Activated CD4-positive, alpha-beta T cell treated with anti-CD3 and anti-CD28 coated beads, Interleukin-2, Interleukin-6, amounts not matched to agents 100 ng/mL and 50 ng/mL, durations not matched to agents 16 hours and 8 hours (primary cell): Measurements from ENCODE around the gene DYSF.

Experiments
- DNase-seq: peaks from one replicate; pipeline ENCODE4 v3.0.0-alpha.2; 2020

DYSF gene

GRCh38 chr2:71555798-71556454, 102.6 kb downstream of the DYSF start:
- DNase-seq: no peak

- no peak for DNase-seq
Observed at GRCh38 chr2:71556692-71557250, 103.4 kb downstream of the DYSF start.

- DNase-seq: no peak
Observed at GRCh38 chr2:71557321-71557720, 104.0 kb downstream of the DYSF start.

GRCh38 chr2:71558300-71559051, 105.1 kb downstream of the DYSF start:
- DNase-seq: no peak

GRCh38 chr2:71559080-71559827, 105.9 kb downstream of the DYSF start:
- no peak for DNase-seq

GRCh38 chr2:71559828-71560637, 106.7 kb downstream of the DYSF start:
- DNase-seq: no peak

- no peak for DNase-seq
Observed at GRCh38 chr2:71560638-71561011, 107.3 kb downstream of the DYSF start.

GRCh38 chr2:71561441-71562267, 108.3 kb downstream of the DYSF start:
- DNase-seq: no peak

GRCh38 chr2:71562518-71562917, 109.2 kb downstream of the DYSF start:
- no peak for DNase-seq

GRCh38 chr2:71563872-71564271, 110.5 kb downstream of the DYSF start:
- DNase-seq: no peak

- DNase-seq: no peak
Observed at GRCh38 chr2:71564361-71564760, 111.0 kb downstream of the DYSF start.

GRCh38 chr2:71564790-71565189, 111.4 kb downstream of the DYSF start:
- no peak for DNase-seq

GRCh38 chr2:71566372-71566771, 113.0 kb downstream of the DYSF start:
- no peak for DNase-seq

- DNase-seq: no peak
Observed at GRCh38 chr2:71567625-71568024, 114.3 kb downstream of the DYSF start.

GRCh38 chr2:71568103-71568502, 114.7 kb downstream of the DYSF start:
- no peak for DNase-seq

- no peak for DNase-seq
Observed at GRCh38 chr2:71570511-71570910, 117.2 kb downstream of the DYSF start.

GRCh38 chr2:71570951-71571460, 117.6 kb downstream of the DYSF start:
- DNase-seq: no peak

GRCh38 chr2:71571945-71572344, 118.6 kb downstream of the DYSF start:
- DNase-seq: no peak

- DNase-seq: no peak
Observed at GRCh38 chr2:71575966-71576365, 122.6 kb downstream of the DYSF start.

GRCh38 chr2:71576541-71576940, 123.2 kb downstream of the DYSF start:
- no peak for DNase-seq

- DNase-seq: no peak
Observed at GRCh38 chr2:71577209-71577608, 123.8 kb downstream of the DYSF start.
